PC-9 (cell line): Measurements from ENCODE around the gene ZNF79.

Experiments
- CTCF ChIP-seq: fragments of 200-600 bp; sonication (generic); conservative IDR thresholded peaks from 2 replicates; pipeline ENCODE4 v1.6.1; 2017; ENCODE audit warnings: mixed run types, antibody characterized with exemption, mild to moderate bottlenecking, moderate library complexity
- EZH2 ChIP-seq: fragments of 200-600 bp; sonication (generic); IDR thresholded peaks from 2 replicates; pipeline ENCODE4 v1.8.0; 2017; ENCODE audit warnings: antibody characterized with exemption, low read depth

DNA sequence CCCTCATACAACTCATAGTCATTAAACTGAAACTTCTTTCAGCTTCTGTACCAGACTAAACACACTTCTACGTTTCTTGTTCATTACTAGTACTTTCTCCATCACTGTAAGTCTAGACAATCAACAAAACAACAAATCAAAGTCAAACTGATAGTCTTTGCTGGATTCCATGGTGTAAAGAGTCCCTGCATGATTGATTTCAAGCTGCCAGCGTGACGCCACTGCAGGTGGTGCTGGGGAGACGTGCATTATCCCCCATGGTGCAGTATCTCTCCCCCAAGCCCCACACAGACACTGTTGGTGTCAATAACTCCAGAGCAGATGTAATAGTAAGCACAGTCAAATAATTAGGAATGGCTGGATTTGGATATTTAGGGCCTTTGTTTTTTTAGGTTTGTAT lies 37.9 kb upstream of the ZNF79 start:
- no peak for TF ChIP-seq CTCF
- TF ChIP-seq EZH2, result no peak
